ENCODE results near the gene TMEM258.

TMEM258 gene

DNA sequence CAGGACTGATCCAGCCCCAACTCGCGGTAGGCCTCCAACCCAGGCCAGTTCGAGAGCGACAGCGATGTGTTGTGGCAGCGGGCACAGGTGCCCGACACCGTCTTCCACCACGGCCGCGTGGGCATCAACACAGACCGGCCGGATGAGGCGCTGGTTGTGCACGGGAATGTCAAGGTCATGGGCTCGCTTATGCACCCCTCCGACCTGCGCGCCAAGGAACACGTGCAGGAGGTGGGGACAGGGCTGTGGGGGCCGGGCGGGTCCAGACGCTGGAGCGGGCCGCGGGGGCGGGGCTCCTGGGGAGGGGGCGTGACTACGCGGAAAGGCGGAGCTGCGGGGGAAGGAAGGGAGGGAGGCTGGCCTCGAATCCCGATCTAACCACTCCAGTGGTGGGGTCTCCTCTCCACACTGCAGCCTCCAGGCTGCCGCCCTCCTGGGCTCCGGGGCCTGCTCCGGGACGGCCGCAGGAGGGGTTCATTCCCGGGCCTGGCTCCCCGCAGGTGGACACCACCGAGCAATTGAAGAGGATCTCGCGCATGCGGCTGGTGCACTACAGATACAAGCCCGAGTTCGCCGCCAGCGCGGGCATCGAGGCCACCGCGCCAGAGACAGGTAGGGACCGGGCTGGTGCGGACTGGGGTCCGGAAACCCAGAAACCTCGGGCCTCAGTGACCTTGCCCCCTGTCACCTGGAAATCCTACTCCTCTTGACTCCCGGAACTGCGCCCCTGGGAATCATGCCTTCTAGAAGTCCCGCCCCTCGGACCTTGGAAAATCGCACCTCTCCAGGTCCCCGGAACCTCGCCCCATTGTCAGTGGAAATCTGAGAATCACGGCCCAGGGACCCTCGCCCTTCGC lies 14.9 kb downstream of the TMEM258 start (continued):
- TF ChIP-seq PPARA (CRISPR knock-in tag; IDR thresholded peaks at IDR 0.05; ENCODE audit: borderline replicate concordance): no peak
- TF ChIP-seq, protein P1, sequence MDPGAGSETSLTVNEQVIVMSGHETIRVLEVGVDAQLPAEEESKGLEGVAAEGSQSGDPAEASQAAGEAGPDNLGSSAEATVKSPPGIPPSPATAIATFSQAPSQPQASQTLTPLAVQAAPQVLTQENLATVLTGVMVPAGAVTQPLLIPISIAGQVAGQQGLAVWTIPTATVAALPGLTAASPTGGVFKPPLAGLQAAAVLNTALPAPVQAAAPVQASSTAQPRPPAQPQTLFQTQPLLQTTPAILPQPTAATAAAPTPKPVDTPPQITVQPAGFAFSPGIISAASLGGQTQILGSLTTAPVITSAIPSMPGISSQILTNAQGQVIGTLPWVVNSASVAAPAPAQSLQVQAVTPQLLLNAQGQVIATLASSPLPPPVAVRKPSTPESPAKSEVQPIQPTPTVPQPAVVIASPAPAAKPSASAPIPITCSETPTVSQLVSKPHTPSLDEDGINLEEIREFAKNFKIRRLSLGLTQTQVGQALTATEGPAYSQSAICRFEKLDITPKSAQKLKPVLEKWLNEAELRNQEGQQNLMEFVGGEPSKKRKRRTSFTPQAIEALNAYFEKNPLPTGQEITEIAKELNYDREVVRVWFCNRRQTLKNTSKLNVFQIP (CRISPR knock-in tag; IDR thresholded peaks at IDR 0.05; ENCODE audit: borderline replicate concordance, low read depth): no peak
- TF ChIP-seq ZNF70 (CRISPR knock-in tag; IDR thresholded peaks at IDR 0.05): no peak
- TF ChIP-seq ZFP3 (CRISPR knock-in tag; IDR thresholded peaks at IDR 0.05): no peak

- no peak for TF ChIP-seq RARB (CRISPR knock-in tag; IDR thresholded peaks at IDR 0.05)
- TF ChIP-seq TCF4 (CRISPR knock-in tag; IDR thresholded peaks at IDR 0.05; ENCODE audit: borderline replicate concordance): no peak
- no peak for TF ChIP-seq ZC3H10 (CRISPR knock-in tag; IDR thresholded peaks at IDR 0.05)
- no peak for TF ChIP-seq ZNF565 (CRISPR knock-in tag; conservative IDR thresholded peaks at IDR 0.05; ENCODE audit: low read depth)
- TF ChIP-seq, protein P2, sequence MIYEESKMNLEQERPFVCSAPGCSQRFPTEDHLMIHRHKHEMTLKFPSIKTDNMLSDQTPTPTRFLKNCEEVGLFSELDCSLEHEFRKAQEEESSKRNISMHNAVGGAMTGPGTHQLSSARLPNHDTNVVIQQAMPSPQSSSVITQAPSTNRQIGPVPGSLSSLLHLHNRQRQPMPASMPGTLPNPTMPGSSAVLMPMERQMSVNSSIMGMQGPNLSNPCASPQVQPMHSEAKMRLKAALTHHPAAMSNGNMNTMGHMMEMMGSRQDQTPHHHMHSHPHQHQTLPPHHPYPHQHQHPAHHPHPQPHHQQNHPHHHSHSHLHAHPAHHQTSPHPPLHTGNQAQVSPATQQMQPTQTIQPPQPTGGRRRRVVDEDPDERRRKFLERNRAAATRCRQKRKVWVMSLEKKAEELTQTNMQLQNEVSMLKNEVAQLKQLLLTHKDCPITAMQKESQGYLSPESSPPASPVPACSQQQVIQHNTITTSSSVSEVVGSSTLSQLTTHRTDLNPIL (CRISPR knock-in tag; IDR thresholded peaks at IDR 0.05; ENCODE audit: low read depth): no peak
- no peak for TF ChIP-seq SNAI2 (CRISPR knock-in tag; IDR thresholded peaks at IDR 0.05)
- TF ChIP-seq ZFP3 (CRISPR knock-in tag; IDR thresholded peaks at IDR 0.05): no peak
- TF ChIP-seq ARNTL (CRISPR knock-in tag; IDR thresholded peaks at IDR 0.05; ENCODE audit: borderline replicate concordance, low read depth): no peak
- no peak for TF ChIP-seq PPARA (CRISPR knock-in tag; IDR thresholded peaks at IDR 0.05; ENCODE audit: borderline replicate concordance)
- no peak for TF ChIP-seq OSR1 (CRISPR knock-in tag; IDR thresholded peaks at IDR 0.05)
- TF ChIP-seq ZNF70 (CRISPR knock-in tag; IDR thresholded peaks at IDR 0.05): no peak
- TF ChIP-seq GLIS3 (CRISPR knock-in tag; IDR thresholded peaks at IDR 0.05): no peak
- TF ChIP-seq PATZ1 (CRISPR knock-in tag; IDR thresholded peaks at IDR 0.05; ENCODE audit: borderline replicate concordance): no peak
- no peak for TF ChIP-seq ESRRG (CRISPR knock-in tag; IDR thresholded peaks at IDR 0.05)
- TF ChIP-seq, protein P1 (CRISPR knock-in tag; IDR thresholded peaks at IDR 0.05; ENCODE audit: borderline replicate concordance, low read depth): no peak
- TF ChIP-seq ZFP30 (CRISPR knock-in tag; IDR thresholded peaks at IDR 0.05): no peak
- TF ChIP-seq ISL1 (CRISPR knock-in tag; IDR thresholded peaks at IDR 0.05): no peak
- no peak for TF ChIP-seq TOX (CRISPR knock-in tag; IDR thresholded peaks at IDR 0.05; ENCODE audit: borderline replicate concordance)
- TF ChIP-seq, protein P3, sequence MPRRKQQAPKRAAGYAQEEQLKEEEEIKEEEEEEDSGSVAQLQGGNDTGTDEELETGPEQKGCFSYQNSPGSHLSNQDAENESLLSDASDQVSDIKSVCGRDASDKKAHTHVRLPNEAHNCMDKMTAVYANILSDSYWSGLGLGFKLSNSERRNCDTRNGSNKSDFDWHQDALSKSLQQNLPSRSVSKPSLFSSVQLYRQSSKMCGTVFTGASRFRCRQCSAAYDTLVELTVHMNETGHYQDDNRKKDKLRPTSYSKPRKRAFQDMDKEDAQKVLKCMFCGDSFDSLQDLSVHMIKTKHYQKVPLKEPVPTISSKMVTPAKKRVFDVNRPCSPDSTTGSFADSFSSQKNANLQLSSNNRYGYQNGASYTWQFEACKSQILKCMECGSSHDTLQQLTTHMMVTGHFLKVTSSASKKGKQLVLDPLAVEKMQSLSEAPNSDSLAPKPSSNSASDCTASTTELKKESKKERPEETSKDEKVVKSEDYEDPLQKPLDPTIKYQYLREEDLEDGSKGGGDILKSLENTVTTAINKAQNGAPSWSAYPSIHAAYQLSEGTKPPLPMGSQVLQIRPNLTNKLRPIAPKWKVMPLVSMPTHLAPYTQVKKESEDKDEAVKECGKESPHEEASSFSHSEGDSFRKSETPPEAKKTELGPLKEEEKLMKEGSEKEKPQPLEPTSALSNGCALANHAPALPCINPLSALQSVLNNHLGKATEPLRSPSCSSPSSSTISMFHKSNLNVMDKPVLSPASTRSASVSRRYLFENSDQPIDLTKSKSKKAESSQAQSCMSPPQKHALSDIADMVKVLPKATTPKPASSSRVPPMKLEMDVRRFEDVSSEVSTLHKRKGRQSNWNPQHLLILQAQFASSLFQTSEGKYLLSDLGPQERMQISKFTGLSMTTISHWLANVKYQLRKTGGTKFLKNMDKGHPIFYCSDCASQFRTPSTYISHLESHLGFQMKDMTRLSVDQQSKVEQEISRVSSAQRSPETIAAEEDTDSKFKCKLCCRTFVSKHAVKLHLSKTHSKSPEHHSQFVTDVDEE (CRISPR knock-in tag; IDR thresholded peaks at IDR 0.05): no peak
- peak; percentile 85 for ATAC-seq
These were observed 15.8 kb downstream of the TMEM258 start for GRCh38 chr11:61776561-61777075.
